Cortex of kidney (tissue), 1 donor: Measurements from ENCODE around the gene PRKCA.

Experiments used
- DNase-seq: peaks from one replicate; lab custom pipeline; 2025; lab: John Stamatoyannopoulos, UW

PRKCA gene

DNA sequence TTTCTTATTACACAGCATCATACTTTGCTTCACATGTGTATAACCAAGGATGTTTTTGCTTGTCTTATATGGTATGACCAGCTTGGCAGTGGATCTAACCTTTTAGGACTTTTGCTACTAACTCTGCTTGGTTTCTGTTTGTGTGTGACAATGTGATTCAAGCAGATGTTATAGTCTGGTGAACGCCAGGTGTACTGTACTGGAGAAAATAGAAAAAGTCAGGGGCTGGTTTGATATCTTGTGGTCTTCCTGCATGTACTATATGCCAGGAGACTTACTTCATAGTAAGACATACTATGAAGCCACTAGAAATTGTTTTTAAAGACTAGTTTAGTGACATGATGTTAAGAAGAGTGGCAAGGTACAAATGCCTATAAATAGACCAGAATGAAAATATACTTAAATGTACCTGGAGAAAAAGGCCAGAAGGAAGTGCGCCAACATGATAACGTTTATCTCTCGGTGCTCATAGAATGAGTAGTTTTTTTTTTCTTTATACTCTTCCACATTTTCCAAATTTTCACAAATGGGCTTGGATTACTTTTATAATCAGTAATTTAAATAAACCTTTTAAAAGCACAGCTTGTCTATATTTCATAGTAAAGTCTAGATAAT, 112.3 kb downstream of the PRKCA start:
- no peak for DNase-seq

DNA sequence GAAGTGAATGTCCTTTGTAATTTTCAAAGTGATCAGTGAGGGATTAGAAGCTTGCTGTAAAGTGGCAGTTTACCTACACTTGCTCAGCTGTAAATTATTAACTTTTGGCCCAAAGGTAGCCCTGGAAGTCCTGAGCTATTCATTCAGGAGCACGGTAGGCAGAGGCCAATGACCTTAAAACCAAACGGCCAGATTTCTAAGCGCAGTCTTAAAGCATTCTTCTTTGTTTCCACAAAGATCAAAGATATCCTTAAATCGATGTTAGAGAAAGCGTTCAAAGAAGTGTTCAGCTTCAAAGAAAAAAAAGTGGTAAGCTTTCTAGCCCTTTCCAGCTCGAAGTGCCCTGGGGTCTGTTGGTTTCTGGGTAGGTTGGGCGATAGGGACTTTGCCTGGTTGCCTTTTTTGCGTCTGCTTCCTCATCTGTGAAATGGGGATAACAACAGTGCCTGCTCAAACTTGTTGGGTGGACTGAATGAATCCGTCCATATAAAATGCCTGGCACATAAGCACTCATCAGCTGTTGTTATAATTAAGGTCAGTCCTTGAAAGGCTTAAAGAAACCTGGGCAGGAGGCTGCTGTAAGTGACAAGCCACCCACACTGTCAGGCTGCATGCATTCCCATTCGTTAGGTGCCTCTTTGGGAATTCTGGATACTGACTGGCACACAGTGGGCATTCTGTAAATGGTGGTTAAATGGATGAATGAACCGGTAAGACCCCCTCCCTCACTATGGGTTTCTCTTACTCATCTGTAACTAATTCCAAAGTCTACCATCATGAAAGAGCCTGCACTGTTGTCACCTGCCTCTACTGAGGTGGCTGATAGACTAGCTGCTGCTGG, 113.2 kb downstream of the PRKCA start:
- no peak for DNase-seq

DNA sequence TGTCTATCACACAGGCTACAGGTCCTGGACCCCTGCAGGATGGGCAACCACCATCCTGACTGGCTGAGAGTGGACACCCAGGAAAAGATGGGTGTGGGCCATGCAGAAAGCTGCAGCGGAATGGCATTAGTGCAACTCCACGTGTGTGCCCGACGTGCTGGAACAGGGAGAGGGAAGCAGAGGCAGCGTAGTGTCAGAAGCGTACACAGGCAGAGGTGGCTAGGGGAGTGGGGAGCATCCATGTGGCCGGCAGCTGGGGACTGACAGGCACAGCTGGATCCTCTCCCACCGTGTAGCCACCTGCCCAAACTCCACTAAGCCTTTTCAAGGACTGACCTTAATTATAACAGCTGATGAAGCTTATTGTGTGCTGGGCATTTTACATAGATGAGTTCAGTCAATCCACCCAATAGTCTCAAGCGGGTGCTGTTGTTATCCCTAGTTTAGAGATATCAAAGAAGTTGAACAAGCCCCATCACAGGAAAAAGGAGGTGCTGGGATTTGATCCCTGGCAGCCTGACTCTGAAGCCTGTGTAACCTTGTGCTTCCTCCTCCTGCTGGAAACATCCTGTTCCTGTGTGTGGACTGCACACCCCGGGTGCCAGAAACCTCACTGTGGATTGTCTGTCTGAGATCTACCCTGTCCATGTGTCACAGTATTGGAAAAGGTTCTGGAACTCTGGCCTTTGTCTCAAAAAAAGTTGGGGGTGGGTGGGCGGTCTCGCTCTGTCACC, 114.0 kb downstream of the PRKCA start:
- DNase-seq: no peak

DNA sequence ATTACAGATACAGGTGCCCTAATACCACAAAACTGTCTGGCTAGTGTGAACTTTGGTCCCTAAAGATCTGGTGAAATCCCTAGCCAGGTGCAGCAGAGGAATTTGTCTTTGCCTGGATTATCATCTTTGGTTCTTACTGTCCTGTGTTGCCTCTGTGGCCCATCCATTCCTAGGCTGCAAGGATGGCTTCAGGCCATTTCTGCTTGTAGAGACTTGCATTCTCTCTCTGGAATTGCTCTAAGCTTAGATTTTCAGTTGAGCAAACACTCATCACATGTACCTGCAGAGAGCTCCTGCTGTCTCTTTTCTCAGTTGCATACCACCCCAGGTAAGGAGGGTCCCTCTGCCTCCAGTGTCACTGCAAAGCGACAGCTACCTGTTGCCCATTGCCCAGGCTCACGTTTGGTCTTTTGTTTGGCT, 114.9 kb downstream of the PRKCA start:
- no peak for DNase-seq

DNA sequence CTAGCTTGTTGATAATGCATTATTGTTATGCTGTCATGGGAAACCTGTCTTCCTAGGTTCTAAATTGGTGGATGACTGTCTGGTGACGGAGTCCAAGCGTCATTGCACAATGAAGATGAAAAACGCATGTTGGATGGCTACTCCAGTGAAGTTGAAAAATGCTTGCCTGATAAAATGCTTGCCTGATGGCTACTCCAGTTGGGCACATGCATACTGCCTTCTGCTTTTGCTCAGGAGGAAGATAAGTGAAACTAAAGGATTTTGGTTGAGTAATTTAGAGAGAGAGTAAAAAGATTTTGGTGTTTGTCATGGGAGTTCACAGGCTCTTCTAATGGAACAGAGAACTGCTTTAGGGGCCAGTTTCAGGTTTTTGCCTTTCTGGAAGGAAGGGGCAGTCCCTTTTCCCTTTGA, 118.6 kb downstream of the PRKCA start:
- no peak for DNase-seq

DNA sequence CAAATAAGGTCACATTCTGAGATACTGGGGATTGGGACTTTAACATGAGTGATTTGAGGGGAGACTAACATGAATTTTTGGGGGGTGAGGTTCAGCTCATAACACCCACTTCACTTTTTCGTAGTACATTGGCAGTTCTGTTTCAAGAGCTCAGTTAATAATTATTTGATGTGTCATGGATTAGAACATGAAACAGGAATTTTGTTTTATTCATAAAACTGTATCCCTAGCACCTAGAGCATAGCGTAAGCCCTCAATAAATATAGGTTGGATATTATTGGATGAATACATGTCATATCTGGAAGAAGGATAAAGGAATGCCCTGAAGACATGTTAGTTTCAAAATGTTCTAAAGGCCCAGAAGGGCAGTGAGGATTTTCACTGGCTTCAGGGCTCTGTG, 119.8 kb downstream of the PRKCA start:
- no peak for DNase-seq

DNA sequence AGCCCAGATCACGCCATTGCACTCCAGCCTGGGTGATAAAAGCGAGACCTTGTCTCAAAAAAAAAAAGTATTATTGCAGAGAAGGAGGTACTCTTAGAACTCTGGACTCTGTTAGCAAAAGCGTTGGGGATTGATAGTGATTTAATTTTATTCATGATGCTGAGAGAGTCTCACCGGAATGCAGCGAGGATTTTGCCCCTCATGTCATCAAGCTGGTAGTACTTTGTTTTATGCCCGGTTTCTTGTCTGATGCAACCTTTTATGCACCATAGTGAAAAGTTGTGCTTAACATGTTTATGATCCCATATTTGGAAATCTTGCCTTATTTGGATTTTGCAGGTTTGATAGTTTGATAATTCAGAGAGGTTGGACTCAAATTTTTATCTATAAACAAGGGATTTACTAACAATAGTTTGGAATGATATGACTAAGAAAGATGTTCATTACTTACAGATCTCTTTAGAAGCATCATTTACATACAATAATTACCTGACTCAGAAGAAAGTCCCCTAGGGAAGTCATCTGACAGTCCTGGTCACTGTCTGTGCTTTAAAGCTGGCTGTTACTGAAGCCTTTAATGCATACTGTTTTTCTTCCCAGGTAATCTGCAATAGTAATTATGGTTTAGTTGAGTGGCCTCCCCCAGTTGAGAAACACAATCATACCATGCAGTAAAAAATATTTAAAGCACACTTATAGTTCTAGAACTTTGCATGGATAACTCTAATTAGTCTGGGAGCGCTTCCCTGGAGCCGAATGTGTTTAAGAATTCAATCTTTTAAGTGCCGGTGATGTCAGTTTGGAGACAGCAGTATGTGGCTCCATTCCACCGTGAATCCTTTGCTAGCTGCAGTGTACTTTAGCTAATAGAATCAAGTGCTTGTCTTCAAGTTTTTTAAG, 120.9 kb downstream of the PRKCA start:
- DNase-seq: no peak

DNA sequence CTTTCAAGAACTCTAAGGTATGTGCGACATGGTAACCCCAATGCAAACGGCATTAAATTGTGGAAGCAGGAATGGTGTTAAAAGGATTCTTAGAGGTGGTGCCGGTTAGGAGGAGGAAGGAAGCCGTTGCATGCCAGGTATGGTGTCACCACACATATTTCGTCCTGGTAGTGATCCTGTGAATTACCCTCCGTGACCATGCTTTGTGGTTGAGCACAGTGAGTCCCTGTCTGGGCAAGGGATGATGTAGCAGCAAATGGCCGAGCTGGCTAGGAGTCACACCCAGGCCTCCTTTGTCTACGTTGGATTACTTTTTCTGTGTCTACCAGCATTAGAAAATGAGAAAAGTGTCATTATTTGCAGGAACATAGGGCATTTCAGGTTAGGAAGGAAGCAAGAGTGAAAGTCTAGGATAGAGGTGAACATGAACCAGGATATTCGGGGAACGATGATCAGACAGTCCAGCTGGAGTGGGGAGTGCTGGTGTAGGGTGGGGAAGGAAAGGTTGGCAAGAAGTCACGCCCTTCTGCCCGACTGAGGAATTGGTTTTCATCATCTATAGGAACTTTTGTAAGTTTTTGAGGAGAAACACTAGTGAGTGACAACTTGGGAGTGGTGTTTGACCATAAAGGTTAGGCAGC, 123.5 kb downstream of the PRKCA start:
- DNase-seq: no peak

DNA sequence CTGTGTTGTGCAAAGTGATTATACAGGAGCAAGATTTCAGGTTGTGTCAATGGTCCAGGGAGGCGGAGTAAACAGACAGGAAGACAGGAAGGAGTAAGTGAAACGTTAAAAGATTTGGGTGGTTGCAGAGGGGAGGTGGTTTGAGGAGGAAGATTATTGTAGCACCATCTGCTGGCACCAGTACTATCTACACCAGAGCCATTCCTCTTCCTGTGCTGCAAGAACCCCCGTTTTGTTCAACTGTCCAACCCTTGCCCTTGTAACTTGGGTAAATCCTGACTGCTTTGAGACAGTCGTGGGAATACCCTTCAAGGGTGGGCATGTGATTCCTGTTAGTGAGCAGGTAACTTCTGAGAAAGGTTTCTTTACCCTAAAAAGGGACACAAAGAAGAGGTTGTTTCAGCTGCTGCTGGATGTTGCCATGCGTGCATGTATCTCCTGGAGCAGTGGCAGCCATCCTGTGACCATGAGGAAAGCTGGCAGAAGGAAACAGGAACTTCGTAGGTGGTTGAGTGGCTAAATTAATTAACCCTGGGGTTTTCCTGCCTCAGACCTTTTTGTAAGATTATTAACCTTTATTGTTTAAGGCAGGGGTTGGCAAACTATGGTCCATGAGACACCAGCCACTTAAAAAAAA, 124.1 kb downstream of the PRKCA start:
- DNase-seq: no peak

DNA sequence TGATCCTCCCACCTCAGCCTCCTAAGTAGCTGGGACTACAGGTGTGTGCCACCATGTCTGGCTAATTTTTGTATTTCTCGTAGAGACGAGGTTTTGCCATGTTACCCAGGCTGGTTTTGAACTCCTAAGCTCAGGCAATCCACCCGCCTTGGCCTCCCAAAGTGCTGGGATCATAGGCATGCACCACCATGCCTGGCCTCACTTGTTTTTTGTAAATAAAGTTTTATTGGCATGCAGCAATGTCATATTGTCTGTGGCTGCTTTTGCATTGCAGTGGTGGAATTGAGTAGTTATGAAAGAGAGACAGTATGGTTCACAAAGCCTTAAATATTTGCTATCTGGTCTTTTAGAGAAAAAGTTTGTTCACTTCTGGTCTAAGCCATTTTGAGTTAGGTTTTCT, 124.7 kb downstream of the PRKCA start:
- DNase-seq: no peak

DNA sequence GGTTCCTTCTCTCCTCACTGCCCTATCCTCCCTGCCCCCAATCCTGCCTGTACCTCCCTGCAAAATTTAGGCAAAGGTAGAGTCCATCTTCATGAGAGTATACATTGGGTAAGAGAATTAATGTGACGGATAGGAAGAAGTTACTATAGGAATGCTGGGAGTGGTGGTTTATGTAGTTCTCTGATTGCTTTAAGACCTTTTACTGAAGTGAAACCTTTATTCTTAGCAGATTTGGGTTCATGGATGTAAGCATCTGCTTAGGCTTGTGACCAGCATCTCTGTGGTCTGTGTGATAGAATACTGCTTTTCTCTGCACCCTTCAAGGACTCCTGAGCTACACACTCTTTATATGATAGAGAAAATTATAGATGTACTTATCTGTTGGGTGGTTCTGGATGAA, 127.3 kb downstream of the PRKCA start:
- no peak for DNase-seq

DNA sequence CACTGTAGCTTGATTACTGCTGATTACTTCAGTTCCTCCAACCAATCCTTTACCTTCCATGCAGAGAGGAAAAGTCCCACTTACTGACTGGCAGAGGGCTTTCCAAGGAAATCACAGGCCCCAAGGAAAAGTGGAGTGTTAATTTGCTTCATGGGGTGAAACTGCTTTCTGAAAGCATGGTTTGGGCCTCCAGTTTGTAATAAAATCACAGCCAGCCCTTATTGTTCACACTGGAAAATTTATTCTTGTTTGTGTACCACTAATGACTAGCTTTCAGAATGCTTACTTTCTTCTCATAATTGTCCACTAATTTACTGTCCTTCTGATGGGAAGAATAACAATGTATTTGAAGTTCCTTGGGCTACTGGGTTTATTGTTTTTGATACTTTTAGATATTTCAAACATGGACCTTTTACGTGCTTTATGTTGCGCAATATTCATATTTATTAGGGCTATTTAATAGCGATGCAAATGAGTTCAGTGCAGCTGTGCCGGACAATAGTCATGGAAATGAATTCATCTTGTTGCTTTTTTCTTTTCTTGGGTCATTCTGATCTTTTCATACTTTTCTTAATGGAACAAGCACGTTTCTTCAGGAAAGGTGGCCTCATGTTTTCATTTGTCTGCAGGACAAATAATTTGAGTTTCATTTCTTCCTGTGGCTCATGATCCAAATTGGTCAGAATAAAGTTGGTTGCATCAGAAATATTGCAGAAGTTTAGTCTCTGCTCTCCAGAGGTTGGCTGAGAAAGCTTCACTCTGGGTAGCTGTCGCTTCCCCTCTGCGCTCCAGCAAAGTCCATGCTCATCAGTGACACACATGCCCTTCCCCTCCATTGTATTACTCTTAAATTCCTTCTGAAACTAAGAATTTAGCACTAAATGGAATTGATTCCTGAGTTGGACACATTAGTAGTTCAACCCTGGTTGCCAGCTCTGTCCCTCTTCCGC, 128.7 kb downstream of the PRKCA start:
- DNase-seq: no peak

DNA sequence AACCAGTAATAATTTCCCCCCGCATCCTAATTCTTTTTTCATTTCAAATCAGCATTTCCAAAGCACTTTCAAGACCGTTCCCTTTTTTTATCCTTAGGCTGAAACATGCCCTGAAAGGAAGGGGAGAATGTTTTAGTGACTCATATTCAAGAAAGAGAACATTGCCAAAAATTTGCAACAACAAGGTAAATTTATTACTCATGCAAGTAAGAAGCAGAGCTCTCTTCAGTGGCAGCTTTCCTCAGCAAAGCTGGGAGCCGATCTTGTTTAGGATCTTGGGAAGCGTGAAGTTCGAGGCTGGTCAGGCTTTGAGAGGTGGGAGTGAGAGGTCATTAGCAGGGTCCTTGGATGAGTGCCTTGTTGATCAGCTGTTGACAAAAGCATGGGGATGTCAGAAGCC, 129.5 kb downstream of the PRKCA start:
- no peak for DNase-seq

DNA sequence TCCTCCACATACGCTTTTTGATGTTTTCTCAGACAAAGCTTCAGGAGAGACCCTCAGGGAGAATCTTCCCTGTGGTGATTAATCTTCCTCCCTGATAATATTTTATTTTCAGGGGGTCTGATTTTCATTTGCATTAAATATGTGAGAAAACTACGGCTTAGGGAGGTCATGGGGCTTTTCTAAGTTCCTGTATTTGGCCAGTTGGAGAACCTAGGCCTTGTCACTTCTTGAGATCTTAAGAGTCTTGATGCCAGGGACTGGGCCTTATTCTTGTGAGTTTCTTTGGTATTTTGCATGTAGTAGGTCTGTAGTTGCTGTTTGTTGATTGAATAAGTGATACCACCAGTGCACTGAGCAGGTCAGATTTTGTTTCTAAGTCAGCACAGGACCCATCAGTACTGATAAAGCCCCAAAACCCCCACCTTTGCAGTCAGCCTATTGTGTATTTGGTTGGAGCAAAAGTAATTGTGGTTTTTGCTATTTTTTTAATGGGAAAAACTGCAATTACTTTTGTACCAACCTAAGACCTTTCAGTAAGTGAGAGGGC, 130.1 kb downstream of the PRKCA start:
- DNase-seq: no peak

DNA sequence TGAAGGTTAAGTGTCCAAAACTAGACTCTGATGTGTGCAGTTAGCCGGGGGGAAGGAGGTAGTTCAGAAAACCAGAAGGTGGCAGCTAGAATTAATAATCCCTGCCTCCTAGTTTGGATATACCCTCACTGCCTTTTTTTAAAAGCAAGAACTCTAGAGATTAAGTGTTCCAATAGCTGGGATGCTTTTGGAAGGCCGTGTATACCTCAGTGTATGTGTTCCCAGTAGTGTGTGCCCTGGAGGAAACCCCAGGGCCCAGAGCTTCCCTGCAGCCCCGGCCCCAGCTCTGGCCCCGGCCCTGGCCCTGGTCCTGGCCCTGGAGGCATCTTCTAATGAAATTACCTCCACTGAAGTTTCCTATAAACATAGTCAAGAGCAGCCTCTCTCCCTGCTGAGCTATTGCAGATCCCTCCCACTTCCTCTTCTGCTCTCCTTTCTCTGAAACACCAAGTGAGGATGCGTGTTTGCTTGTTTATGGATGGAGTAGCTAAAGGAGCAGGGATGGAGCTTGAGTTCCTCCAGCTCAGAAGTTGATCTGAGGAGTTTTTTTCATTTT, 130.7 kb downstream of the PRKCA start:
- no peak for DNase-seq

DNA sequence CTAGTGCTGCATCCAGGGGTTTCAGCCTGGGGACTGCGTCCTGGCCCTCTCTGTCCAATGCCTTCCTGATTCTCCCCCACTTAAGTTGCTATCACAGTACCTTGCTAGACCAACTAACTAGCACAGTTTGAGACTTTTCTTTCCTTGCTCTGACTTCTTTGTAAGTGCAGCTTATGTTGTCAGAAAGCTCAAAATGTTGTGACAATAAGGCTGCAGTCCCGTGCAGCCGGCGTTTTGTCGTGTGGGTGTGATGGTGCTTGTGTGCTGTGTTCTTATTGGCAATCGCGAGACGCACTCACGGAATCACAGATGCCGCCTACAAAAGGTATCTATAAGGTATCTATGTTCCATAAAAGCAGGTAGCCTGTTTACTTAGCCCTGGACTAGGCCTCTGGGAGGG, 132.8 kb downstream of the PRKCA start:
- no peak for DNase-seq

DNA sequence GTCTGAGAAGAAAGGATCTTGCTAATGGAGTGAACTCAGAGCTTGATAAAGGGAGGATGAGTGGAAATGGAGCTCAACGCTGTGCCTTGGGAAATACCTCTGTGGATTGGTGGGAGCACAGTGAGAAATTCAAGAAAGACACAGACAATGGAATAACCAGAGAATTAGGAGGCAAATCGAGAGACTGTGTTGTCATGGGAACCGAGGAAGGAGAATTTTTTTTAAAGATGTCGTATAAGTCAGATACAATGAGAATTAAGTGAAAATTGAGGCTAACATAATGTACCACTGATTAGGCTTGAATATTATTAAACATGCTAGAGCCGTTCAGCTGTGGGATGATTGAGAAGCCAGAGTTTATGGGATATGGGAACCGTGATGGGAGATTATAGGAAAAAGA, 134.2 kb downstream of the PRKCA start:
- no peak for DNase-seq

DNA sequence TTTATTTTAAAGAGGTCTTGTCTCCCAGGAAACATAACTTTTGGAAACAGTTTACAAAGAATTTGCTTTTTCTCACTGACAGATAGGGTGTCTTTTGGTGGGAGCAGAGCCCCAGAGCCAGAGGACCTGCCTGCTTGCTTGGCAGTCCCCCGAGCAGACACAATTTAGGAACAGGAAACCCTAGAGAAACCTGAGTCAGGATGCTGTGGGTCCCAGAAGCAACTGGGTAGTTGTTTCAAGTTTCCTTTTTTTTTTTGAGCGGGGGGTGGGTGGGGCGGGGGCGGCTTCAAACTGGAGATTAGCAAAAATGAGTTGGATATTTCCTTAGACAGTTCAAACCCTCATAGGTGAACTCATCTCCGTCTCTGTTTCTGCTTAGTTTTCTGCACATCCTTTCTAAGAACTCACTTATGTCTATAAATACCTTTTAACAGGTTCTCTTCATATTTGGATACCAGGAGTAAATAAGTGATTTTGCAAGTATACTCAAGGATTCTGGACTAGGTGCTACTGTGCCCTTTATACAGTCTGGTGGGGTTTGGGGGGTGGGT, 135.1 kb downstream of the PRKCA start:
- no peak for DNase-seq

DNA sequence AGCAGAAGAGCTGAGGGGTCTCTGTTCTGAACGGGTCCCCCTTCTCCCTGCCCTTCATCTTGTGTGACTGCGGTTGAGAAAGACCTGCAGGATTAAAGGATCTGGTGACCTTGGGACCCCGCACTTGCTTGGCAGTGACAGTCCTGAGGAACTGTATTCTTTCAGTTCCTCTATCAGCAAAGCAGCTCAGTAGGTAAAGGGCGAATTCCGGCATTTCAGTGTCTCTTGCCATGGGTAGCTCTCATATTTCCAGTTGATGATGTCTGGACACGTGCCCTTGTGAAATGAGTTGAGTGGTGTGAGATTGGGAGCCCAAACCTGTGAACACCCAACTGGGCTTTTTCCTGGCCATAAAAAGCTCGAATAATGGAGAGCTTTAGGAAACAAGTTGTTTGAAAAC, 135.7 kb downstream of the PRKCA start:
- no peak for DNase-seq
